HS-27A (cell line): ENCODE data around the gene GPR146.

ENCODE experiments used
- DNase-seq: peaks from one replicate; pipeline ENCODE4 v3.0.0-alpha.2; 2012; ENCODE audit warnings: low read depth, missing footprints

The GPR146 gene

DNA sequence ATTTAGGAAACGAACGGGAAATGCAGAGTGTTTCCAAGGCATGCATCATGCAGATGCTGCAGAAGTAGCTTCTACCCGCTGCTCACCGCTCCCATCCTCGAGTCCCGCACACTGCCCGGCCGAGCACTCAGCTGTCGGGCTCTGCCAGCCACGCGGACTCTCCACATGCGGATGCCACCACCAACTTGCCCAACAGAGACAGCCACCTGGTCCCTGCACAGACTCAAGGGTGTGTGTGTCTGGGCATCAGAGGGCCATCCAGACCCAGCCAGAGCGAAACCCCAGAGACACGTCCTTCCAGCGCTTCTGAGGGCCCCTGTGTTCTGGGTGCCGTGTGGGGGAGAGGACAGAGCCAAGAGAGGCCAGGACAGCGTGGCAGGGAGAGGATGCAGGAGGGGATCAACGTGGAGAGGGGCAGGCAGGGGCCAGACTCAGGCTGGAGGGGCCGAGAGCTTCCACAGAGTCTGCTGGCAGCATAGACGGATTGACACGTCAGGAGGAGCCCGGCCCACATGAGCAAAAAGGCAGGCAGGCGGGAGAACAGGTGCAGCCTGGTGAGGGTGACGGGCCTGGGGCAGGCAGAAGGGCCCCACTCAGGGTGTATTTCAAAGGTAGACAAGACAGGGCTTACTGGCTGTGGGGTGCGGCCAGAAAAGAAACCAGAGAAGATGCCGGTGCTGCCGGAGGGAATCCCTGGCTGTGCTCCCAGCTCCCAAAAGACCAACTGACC is 61.9 kb downstream of the GPR146 start:
- no peak for DNase-seq

- DNase-seq, result no peak
Measured at GRCh38 chr7:1106793-1107421, 62.6 kb downstream of the GPR146 start.

DNA sequence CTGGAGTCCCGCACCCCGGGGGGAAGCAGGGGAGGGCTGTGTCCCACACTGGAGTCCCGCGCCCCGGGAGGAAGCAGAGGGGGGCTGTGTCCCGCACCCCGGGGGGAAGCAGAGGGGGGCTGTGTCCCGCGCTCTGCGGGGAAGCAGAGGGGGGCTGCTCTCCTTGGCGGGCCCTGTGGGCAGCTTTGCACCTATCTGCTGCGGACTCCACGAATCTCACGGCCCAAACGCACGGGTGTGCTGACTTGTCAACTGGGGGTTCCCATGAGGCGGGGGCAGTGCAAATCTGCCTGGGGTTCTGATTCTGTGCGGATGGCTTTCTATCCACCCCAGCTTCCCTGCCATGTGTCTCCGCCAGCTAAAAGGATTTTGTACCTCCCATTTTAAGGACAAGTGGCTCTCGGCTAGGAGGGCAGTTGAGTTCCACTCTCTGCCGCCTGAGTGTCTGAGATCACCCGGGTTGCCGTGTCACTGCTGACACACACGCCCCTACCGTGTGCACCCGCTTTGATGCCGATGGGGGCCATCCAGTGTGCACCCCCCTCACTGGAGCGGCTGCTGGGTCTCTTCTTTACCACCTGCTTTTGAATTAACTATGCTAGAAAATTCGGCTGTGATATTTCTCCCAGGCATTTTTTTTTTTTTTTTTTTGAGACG is 64.0 kb downstream of the GPR146 start:
- no peak for DNase-seq
